Left ventricle myocardium superior (tissue), 1 donor: ENCODE data around the gene GAD2. TPM values are rescaled to one million over a fixed set of nuclear protein-coding genes. Genes with fewer than 3 reads are reported as not detected.
"Not testable (repeated sequence)": the region's sequence is repeated elsewhere in the genome, so short reads cannot be mapped to it uniquely, and the experiment has no call there.

Source experiments
- ATAC-seq: fragments of 200-7000 bp; cut with Tn5 transposase; one replicate; pipeline ENCODE4 v1.9.1; 2020; ENCODE audit warnings: mild to moderate bottlenecking, moderate library complexity
- DNase-seq: peaks from one replicate; pipeline ENCODE4 v3.0.0-alpha.2; 2020
- intact Hi-C: fragments of 100-400 bp; cut with micrococcal nuclease; formaldehyde crosslinking; loops from one replicate; pipeline ENCODE4 v1.11.0; 2022
- total RNA-seq: library from RNA; stranded (reverse); fragmentation: NEBNext Ultra II Directional; extraction: Animal tissue kit (Norgen Biotek cat#: 25700); gene quantifications from one replicate; pipeline ENCODE4 v1.2.1, GENCODE V29; 2021
- donor health status: DM: no; HTN: yes; CAD: no; lungs with severe emphysema.

Gene GAD2
- total RNA-seq, 1 donor from 2014 or later = not detected

GRCh38 chr10:26300001-26300400 is 83.4 kb downstream of the GAD2 start:
- no peak for DNase-seq
- intact Hi-C loops = no loop called here

GRCh38 chr10:26303366-26303765 is 86.8 kb downstream of the GAD2 start:
- ATAC-seq (no peak), DNase-seq (no peak)
- intact Hi-C loops = no loop called here

More at GRCh38 chr10:26300001-26300400, 83.4 kb downstream of the GAD2 start:
- no peak for ATAC-seq

- no peak for DNase-seq
- no peak for ATAC-seq
- intact Hi-C loops = no loop called here
These were observed 93.8 kb downstream of the GAD2 start for GRCh38 chr10:26310361-26310760.

- intact Hi-C loops = no loop called here
- no peak for DNase-seq
- ATAC-seq = no peak
These were observed 94.9 kb downstream of the GAD2 start for GRCh38 chr10:26311383-26311940.

- ATAC-seq = no peak
- intact Hi-C loops = no loop called here
- DNase-seq = no peak
These were observed 97.9 kb downstream of the GAD2 start for GRCh38 chr10:26314265-26315013.

GRCh38 chr10:26318672-26319071 is 102.1 kb downstream of the GAD2 start:
- intact Hi-C loops = no loop called here
- no peak for DNase-seq
- no peak for ATAC-seq

DNA sequence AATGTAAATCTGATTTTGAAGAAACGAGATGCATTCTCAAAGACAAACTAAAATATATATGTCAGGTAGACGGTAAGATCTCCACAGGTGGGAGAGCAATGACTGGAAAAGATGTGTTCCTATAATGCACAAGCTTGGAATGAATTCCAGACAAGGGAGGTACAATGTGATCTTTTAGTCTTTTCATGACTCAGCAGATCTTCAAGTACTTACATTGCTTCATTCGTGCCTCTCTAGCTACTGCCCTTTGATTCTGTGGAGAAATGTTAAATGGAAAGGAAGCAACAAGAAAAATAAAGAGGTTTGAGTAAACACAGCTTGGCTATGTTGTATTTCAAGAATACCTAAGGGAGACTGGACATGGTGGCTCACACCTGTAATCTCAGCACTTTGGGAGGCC is 106.6 kb downstream of the GAD2 start:
- DNase-seq (no peak), ATAC-seq (no peak)
- intact Hi-C loops = no loop called here

DNA sequence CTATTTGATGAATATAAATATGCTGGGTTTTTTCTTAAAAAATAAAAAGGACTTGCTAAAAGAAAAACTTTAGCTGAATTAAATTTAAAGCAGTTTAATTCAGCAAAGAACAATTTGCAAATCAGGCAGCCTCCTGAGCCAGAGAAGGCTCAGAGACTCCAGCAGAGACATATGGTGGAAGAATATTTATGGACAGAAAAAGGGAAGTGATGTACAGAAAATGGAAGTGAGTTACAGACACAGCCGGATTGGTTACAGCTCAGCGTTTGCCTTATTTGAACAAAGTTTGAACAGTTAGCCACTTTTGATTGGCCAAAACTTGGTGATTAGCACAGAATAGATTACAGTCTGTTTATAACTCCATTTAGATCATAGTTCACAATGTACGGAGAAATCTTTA is 110.3 kb downstream of the GAD2 start:
- ATAC-seq = no peak
- intact Hi-C loops = no loop called here
- no peak for DNase-seq

DNA sequence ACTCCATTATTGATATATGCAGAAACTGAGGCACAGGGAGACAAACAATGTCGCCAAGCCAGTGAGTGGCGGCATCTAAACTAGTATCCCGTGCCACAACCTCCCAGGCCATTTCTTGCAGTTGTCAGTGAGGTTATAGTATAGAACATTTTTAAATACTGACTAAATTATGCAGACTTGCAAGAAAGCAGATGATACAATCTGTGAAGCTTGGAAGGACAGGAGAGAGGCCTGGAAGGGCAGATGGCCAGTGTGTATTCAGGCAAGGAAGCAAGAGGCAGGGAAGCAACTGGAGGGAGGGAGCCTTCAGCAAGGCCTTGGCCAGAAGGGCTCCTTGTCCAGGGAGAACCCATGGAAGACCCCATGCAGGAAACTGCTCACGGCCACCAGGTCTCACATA is 111.2 kb downstream of the GAD2 start:
- ATAC-seq (no peak), DNase-seq (no peak)
- intact Hi-C loops = no loop called here

- ATAC-seq = no peak
- intact Hi-C loops = loop anchor here (10.0 kb wide), 1 partner anchor 223 kb away; no protein-coding TSS in a partner anchor
- DNase-seq = no peak
These were observed 114.8 kb downstream of the GAD2 start for GRCh38 chr10:26331371-26331770.

- ATAC-seq = no peak
- intact Hi-C loops = loop anchor here (10.0 kb wide), 1 partner anchor 220 kb away; no protein-coding TSS in a partner anchor
These were observed 117.8 kb downstream of the GAD2 start for GRCh38 chr10:26334232-26334931.

GRCh38 chr10:26334932-26335573 is 118.5 kb downstream of the GAD2 start:
- DNase-seq = peak; percentile 32
- intact Hi-C loops = loop anchor here (10.0 kb wide), 1 partner anchor 220 kb away; no protein-coding TSS in a partner anchor
- ATAC-seq = peak; percentile 63

More at GRCh38 chr10:26334232-26334931, 117.8 kb downstream of the GAD2 start:
- no peak for DNase-seq

GRCh38 chr10:26335574-26336093 is 119.1 kb downstream of the GAD2 start:
- intact Hi-C loops = loop anchor here (10.0 kb wide), 1 partner anchor 219 kb away; no protein-coding TSS in a partner anchor
- no peak for DNase-seq
- no peak for ATAC-seq

GRCh38 chr10:26336979-26337378 is 120.4 kb downstream of the GAD2 start:
- ATAC-seq (no peak), DNase-seq (no peak)
- intact Hi-C loops = loop anchor here (10.0 kb wide), 1 partner anchor 218 kb away; no protein-coding TSS in a partner anchor

- no peak for DNase-seq
- ATAC-seq = no peak
- intact Hi-C loops = no loop called here
These were observed 125.1 kb downstream of the GAD2 start for GRCh38 chr10:26341701-26342100.

GRCh38 chr10:26348821-26349417 is 132.3 kb downstream of the GAD2 start:
- DNase-seq, ATAC-seq, intact Hi-C loops: not testable (repeated sequence)
